Smooth muscle cell (in vitro differentiated cells): ENCODE results near the gene FBXO15. TPM values are rescaled to one million over a fixed set of nuclear protein-coding genes. Genes with fewer than 3 reads are reported as not detected.

Source experiments
- DNase-seq: peaks from one replicate; lab custom pipeline; 2025; ENCODE audit not compliant: unreplicated experiment; lab: John Stamatoyannopoulos, UW
- H2AFZ ChIP-seq: fragments of 200-600 bp; sonication (generic); 2 replicates; pipeline ENCODE4 v1.6.0; 2016; ENCODE audit warnings: antibody characterized with exemption, low read depth, mild to moderate bottlenecking
- H3F3A ChIP-seq: fragments of 200-600 bp; sonication (generic); 2 replicates; pipeline ENCODE4 v1.6.0; 2017; ENCODE audit warnings: antibody characterized with exemption, low read depth
- H3K27ac ChIP-seq: fragments of 200-600 bp; sonication (generic); 2 replicates; pipeline ENCODE4 v1.5.1; 2016; ENCODE audit warnings: low read depth, mild to moderate bottlenecking
- H3K27me3 ChIP-seq: fragments of 200-600 bp; sonication (generic); 2 replicates; pipeline ENCODE4 v1.6.1; 2016; ENCODE audit warnings: low read depth, mild to moderate bottlenecking
- H3K36me3 ChIP-seq: fragments of 200-600 bp; sonication (generic); 2 replicates; pipeline ENCODE4 v1.5.1; 2016; ENCODE audit warnings: low read depth
- H3K4me1 ChIP-seq: fragments of 200-600 bp; sonication (generic); 2 replicates; pipeline ENCODE4 v1.5.1; 2016; ENCODE audit warnings: low read depth
- H3K4me2 ChIP-seq: fragments of 200-600 bp; sonication (generic); 2 replicates; pipeline ENCODE4 v1.6.0; 2016; ENCODE audit warnings: mild to moderate bottlenecking
- H3K4me3 ChIP-seq: fragments of 200-600 bp; sonication (generic); 2 replicates; pipeline ENCODE4 v1.5.1; 2016; ENCODE audit warnings: mild to moderate bottlenecking
- H3K79me2 ChIP-seq: fragments of 200-600 bp; sonication (generic); 2 replicates; pipeline ENCODE4 v1.6.0; 2016; ENCODE audit warnings: low read depth, mild to moderate bottlenecking
- H3K9ac ChIP-seq: fragments of 200-600 bp; sonication (generic); 2 replicates; pipeline ENCODE4 v1.6.0; 2016; ENCODE audit warnings: low read depth
- H3K9me3 ChIP-seq: fragments of 200-600 bp; sonication (generic); replicated peaks from 2 replicates; pipeline ENCODE4 v1.5.1; 2016; ENCODE audit warnings: low read depth
- H4K20me1 ChIP-seq: fragments of 200-600 bp; sonication (generic); 2 replicates; pipeline ENCODE4 v1.6.0; 2016; ENCODE audit warnings: low read depth
- CTCF ChIP-seq: fragments of 200-600 bp; sonication (generic); IDR thresholded peaks from 2 replicates; pipeline ENCODE4 v1.5.1; 2017; ENCODE audit warnings: borderline replicate concordance, mild to moderate bottlenecking, antibody characterized with exemption; ENCODE audit not compliant: insufficient read depth, poor library complexity, severe bottlenecking
- WGBS: methylation state at CpG from one replicate; pipeline ENCODE4 v1.1.7; 2016; ENCODE audit warnings: low lambda C conversion rate; 5-methylcytosine and 5-hydroxymethylcytosine counted together
- polyA plus RNA-seq: library from polyadenylated mRNA; unstranded; fragments of >200 nt; fragmentation: Nextera tagmentation; extraction: Ambion mirVana; gene quantifications from 2 replicates; pipeline ENCODE4 v1.2.1, GENCODE V29; 2016
- total RNA-seq: library from RNA; depleted of rRNA; stranded (reverse); fragments of >200 nt; gene quantifications from 2 replicates; pipeline ENCODE4 v1.2.3, GENCODE V29; 2014

Gene FBXO15
- total and polyA plus RNA-seq, 2 experiments from 2014 or later = 2.2 to 7.8 TPM

- no peak overlapping the region for H3K9ac ChIP-seq
- H3K27ac ChIP-seq = no peak overlapping the region
- H3K4me1 ChIP-seq = no peaks in the 10 kb centered on the region
- no peaks in the 10 kb centered on the region for H3K27me3 ChIP-seq
- no peak overlapping the region for H2AFZ ChIP-seq
- no peak for DNase-seq
- H3K4me3 ChIP-seq = no peak overlapping the region
- no peaks in the 10 kb centered on the region for H4K20me1 ChIP-seq
- no peaks in the 10 kb centered on the region for H3F3A ChIP-seq
- no peak for TF ChIP-seq CTCF
- H3K4me2 ChIP-seq = no peak overlapping the region
- WGBS = 79% methylated on average over 1 of the region's 1 CpG
- no peaks in the 10 kb centered on the region for H3K79me2 ChIP-seq
- H3K9me3 ChIP-seq = no peaks in the 10 kb centered on the region
- H3K36me3 ChIP-seq = no peaks in the 10 kb centered on the region
These were observed 49.8 kb downstream of the FBXO15 start for GRCh38 chr18:74097803-74098202.

GRCh38 chr18:74092922-74093321 lies 54.7 kb downstream of the FBXO15 start:
- no peak for TF ChIP-seq CTCF
- H3K27ac ChIP-seq = no peak overlapping the region
- no peak overlapping the region for H3K4me2 ChIP-seq
- no peaks in the 10 kb centered on the region for H3K27me3 ChIP-seq
- H2AFZ ChIP-seq = no peak overlapping the region
- H3F3A ChIP-seq = no peaks in the 10 kb centered on the region
- H4K20me1 ChIP-seq = no peaks in the 10 kb centered on the region
- H3K36me3 ChIP-seq = no peaks in the 10 kb centered on the region
- H3K79me2 ChIP-seq = no peaks in the 10 kb centered on the region
- H3K9me3 ChIP-seq = no peaks in the 10 kb centered on the region
- H3K4me1 ChIP-seq = no peaks in the 10 kb centered on the region
- H3K4me3 ChIP-seq = no peak overlapping the region
- WGBS = 90% methylated on average over 3 of the region's 3 CpGs
- H3K9ac ChIP-seq = no peak overlapping the region
- DNase-seq = no peak

DNA sequence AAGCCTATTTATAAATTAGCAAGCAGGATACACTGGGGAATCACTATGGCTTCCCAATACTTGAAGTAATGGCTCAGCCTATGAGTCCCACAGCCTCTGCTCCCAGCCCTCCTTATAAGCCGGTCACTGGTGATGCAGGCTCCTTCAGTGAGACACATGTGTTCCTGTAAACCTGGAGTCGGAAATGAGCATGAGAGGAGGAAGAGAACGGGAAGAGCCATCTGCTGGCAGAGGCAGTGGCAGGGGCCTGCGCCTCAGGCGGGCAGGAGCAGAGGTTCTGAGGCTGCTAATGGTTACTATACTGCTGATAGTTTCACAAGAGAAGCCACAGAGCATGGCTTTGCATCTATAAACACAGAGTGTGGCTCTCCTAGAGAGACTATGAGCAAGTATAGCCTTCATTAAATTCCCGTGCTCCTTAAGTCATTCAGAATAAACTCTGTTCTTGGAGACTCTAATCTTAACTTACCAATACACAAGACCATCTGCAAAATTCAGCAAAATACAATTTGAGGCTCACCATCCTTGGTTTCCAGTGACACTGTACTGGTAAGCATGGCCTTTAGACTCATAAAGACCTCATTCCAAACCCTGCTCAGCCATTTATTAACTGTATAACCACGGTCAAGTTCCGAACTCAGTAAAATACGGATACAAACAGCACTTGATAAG lies 63.3 kb downstream of the FBXO15 start:
- H3F3A ChIP-seq = no peaks in the 10 kb centered on the region
- 85% methylated on average over 9 of the region's 9 CpGs for WGBS
- no peaks in the 10 kb centered on the region for H3K9me3 ChIP-seq
- no peak for TF ChIP-seq CTCF
- H2AFZ ChIP-seq = no peak overlapping the region
- no peaks in the 10 kb centered on the region for H4K20me1 ChIP-seq
- H3K27me3 ChIP-seq = peaks cover 4% of the 10 kb centered on the region
- H3K36me3 ChIP-seq = no peaks in the 10 kb centered on the region
- H3K9ac ChIP-seq = no peak overlapping the region
- no peaks in the 10 kb centered on the region for H3K79me2 ChIP-seq
- H3K4me3 ChIP-seq = no peak overlapping the region
- no peak overlapping the region for H3K4me2 ChIP-seq
- no peak overlapping the region for H3K27ac ChIP-seq
- no peak for DNase-seq
- peaks cover 2% of the 10 kb centered on the region for H3K4me1 ChIP-seq

DNA sequence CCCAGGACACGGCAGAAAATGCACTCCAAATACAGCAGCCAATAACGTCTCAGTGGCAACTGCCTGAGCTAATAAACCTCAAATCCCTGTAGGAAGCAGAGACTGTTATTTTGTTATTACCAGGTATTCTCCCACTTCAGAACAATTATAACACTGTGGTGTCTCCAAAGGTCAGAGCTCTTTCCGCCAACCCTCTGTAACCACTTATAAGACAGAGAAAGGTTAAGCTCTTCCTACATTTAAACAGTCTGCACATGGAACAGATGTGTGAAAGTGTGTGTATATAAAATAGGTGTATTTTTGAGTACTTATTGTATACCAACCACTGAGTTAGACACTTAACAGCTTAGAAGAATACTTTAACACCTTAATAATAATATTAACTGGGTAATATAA lies 64.1 kb downstream of the FBXO15 start:
- H3K4me3 ChIP-seq = no peak overlapping the region
- no peak overlapping the region for H3K4me2 ChIP-seq
- no peaks in the 10 kb centered on the region for H3K79me2 ChIP-seq
- H3K27ac ChIP-seq = no peak overlapping the region
- H3K4me1 ChIP-seq = peaks cover 2% of the 10 kb centered on the region
- peak overlapping the region; percentile 94 for H2AFZ ChIP-seq
- WGBS = 63% methylated on average over 3 of the region's 3 CpGs
- no peak for TF ChIP-seq CTCF
- no peak overlapping the region for H3K9ac ChIP-seq
- DNase-seq = no peak
- peaks cover 4% of the 10 kb centered on the region for H3K27me3 ChIP-seq
- no peaks in the 10 kb centered on the region for H3F3A ChIP-seq
- no peaks in the 10 kb centered on the region for H3K36me3 ChIP-seq
- H4K20me1 ChIP-seq = no peaks in the 10 kb centered on the region
- H3K9me3 ChIP-seq = no peaks in the 10 kb centered on the region
